Activated T-helper 1 cell treated with anti-CD3 and anti-CD28 coated beads, Interleukin-12 subunit alpha, Interleukin-12 subunit beta, Interleukin-2, Interleukin-4 antibody, amounts not matched to agents 30 ng/mL and 10 ng/mL and 1 ng/mL, durations not matched to agents 14 hours and 24 hours and 36 hours (primary cell): ENCODE data around the gene SOST. TPM values are rescaled to one million over a fixed set of nuclear protein-coding genes. Genes with fewer than 3 reads are reported as not detected.

Experiments used
- DNase-seq: peaks from one replicate; pipeline ENCODE4 v3.0.0; 2021; ENCODE audit warnings: low spot score
- H3K27ac Mint-ChIP-seq: one replicate; pipeline ENCODE4 v1.8.0; 2021; ENCODE audit warnings: mild to moderate bottlenecking, mixed read lengths
- H3K27me3 Mint-ChIP-seq: one replicate; pipeline ENCODE4 v1.8.0; 2022; ENCODE audit warnings: mild to moderate bottlenecking, moderate library complexity, mixed read lengths; ENCODE audit not compliant: insufficient read depth
- H3K36me3 Mint-ChIP-seq: one replicate; pipeline ENCODE4 v1.8.0; 2021; ENCODE audit warnings: low read depth, mixed read lengths
- H3K4me1 Mint-ChIP-seq: one replicate; pipeline ENCODE4 v1.8.0; 2021; ENCODE audit warnings: low read depth, mixed read lengths
- H3K4me3 Mint-ChIP-seq: one replicate; pipeline ENCODE4 v1.8.0; 2021; ENCODE audit warnings: mild to moderate bottlenecking, moderate library complexity, mixed read lengths
- H3K9me3 Mint-ChIP-seq: one replicate; pipeline ENCODE4 v1.8.0; 2021; ENCODE audit warnings: mixed read lengths
- intact Hi-C: fragments of 100-400 bp; cut with micrococcal nuclease; formaldehyde crosslinking; loops from one replicate; pipeline ENCODE4 v1.15.1; 2024
- total RNA-seq: library from RNA; stranded (reverse); gene quantifications from 2 replicates; pipeline ENCODE4 v1.2.3, GENCODE V29; 2022

SOST gene
- total RNA-seq, 1 donor from 2014 or later, result not detected

- Mint-ChIP-seq H3K9me3 (no peaks in the 10 kb centered on the region), H3K4me3 (no peak overlapping the region), H3K27me3 (peaks cover 32% of the 10 kb centered on the region), H3K36me3 (no peaks in the 10 kb centered on the region), H3K4me1 (peaks cover 9% of the 10 kb centered on the region), H3K27ac (no peak overlapping the region)
- intact Hi-C loops, result no loop called here
- DNase-seq, result no peak
Observed at GRCh38 chr17:43754947-43755346, 3.6 kb downstream of the SOST start.

GRCh38 chr17:43753493-43754129 is 5.0 kb downstream of the SOST start:
- Mint-ChIP-seq H3K27me3 (peaks cover 35% of the 10 kb centered on the region), H3K4me3 (no peak overlapping the region), H3K36me3 (no peaks in the 10 kb centered on the region), H3K4me1 (peaks cover 9% of the 10 kb centered on the region), H3K9me3 (no peaks in the 10 kb centered on the region), H3K27ac (no peak overlapping the region)
- no peak for DNase-seq
- intact Hi-C loops, result no loop called here

- Mint-ChIP-seq H3K4me3 (no peak overlapping the region), H3K9me3 (no peaks in the 10 kb centered on the region), H3K27ac (no peak overlapping the region), H3K36me3 (no peaks in the 10 kb centered on the region), H3K4me1 (peaks cover 9% of the 10 kb centered on the region), H3K27me3 (peaks cover 40% of the 10 kb centered on the region)
- DNase-seq, result no peak
- intact Hi-C loops, result no loop called here
Observed at GRCh38 chr17:43750153-43750552, 8.4 kb downstream of the SOST start.

GRCh38 chr17:43745541-43745940 is 13.1 kb downstream of the SOST start:
- Mint-ChIP-seq H3K36me3 (no peaks in the 10 kb centered on the region), H3K9me3 (no peaks in the 10 kb centered on the region), H3K4me1 (no peaks in the 10 kb centered on the region), H3K27me3 (peaks cover 43% of the 10 kb centered on the region), H3K27ac (no peak overlapping the region), H3K4me3 (no peak overlapping the region)
- no peak for DNase-seq
- intact Hi-C loops, result no loop called here

GRCh38 chr17:43741636-43742035 is 17.0 kb downstream of the SOST start:
- H3K4me3 Mint-ChIP-seq, result no peak overlapping the region
- intact Hi-C loops, result no loop called here

GRCh38 chr17:43740541-43740940 is 18.1 kb downstream of the SOST start:
- no peaks in the 10 kb centered on the region for H3K4me1 Mint-ChIP-seq
- H3K27me3 Mint-ChIP-seq, result peaks cover 24% of the 10 kb centered on the region
- no peak for DNase-seq
- H3K4me3 Mint-ChIP-seq, result no peak overlapping the region
- intact Hi-C loops, result no loop called here
- no peaks in the 10 kb centered on the region for H3K9me3 Mint-ChIP-seq
- H3K36me3 Mint-ChIP-seq, result no peaks in the 10 kb centered on the region
- no peak overlapping the region for H3K27ac Mint-ChIP-seq

More at GRCh38 chr17:43741636-43742035, 17.0 kb downstream of the SOST start:
- Mint-ChIP-seq H3K9me3 (no peaks in the 10 kb centered on the region), H3K27ac (no peak overlapping the region), H3K36me3 (no peaks in the 10 kb centered on the region), H3K4me1 (no peaks in the 10 kb centered on the region), H3K27me3 (peaks cover 31% of the 10 kb centered on the region)
- DNase-seq, result no peak

- Mint-ChIP-seq H3K9me3 (peaks cover 3% of the 10 kb centered on the region), H3K36me3 (no peaks in the 10 kb centered on the region), H3K4me3 (no peak overlapping the region), H3K27me3 (peaks cover 11% of the 10 kb centered on the region), H3K4me1 (no peaks in the 10 kb centered on the region), H3K27ac (no peak overlapping the region)
- intact Hi-C loops, result no loop called here
- no peak for DNase-seq
Observed at GRCh38 chr17:43737722-43738121, 20.9 kb downstream of the SOST start.

GRCh38 chr17:43736389-43736788 is 22.2 kb downstream of the SOST start:
- intact Hi-C loops, result no loop called here
- Mint-ChIP-seq H3K27me3 (peaks cover 11% of the 10 kb centered on the region), H3K4me1 (no peaks in the 10 kb centered on the region), H3K27ac (no peak overlapping the region), H3K9me3 (peaks cover 3% of the 10 kb centered on the region), H3K4me3 (no peak overlapping the region), H3K36me3 (no peaks in the 10 kb centered on the region)
- DNase-seq, result no peak

GRCh38 chr17:43734376-43734775 is 24.2 kb downstream of the SOST start:
- Mint-ChIP-seq H3K4me3 (no peak overlapping the region), H3K36me3 (no peaks in the 10 kb centered on the region), H3K4me1 (no peaks in the 10 kb centered on the region), H3K27me3 (peaks cover 11% of the 10 kb centered on the region), H3K27ac (no peak overlapping the region), H3K9me3 (peaks cover 3% of the 10 kb centered on the region)
- intact Hi-C loops, result no loop called here
- no peak for DNase-seq

- intact Hi-C loops, result no loop called here
- Mint-ChIP-seq H3K4me3 (no peak overlapping the region), H3K4me1 (no peaks in the 10 kb centered on the region), H3K27ac (no peak overlapping the region), H3K36me3 (no peaks in the 10 kb centered on the region), H3K27me3 (peaks cover 11% of the 10 kb centered on the region), H3K9me3 (peaks cover 3% of the 10 kb centered on the region)
- no peak for DNase-seq
Observed at GRCh38 chr17:43733956-43734355, 24.6 kb downstream of the SOST start.

GRCh38 chr17:43732958-43733357 is 25.6 kb downstream of the SOST start:
- intact Hi-C loops, result no loop called here

GRCh38 chr17:43728081-43728480 is 30.5 kb downstream of the SOST start:
- Mint-ChIP-seq H3K27me3 (peaks cover 3% of the 10 kb centered on the region), H3K4me3 (no peak overlapping the region), H3K4me1 (no peaks in the 10 kb centered on the region), H3K27ac (no peak overlapping the region), H3K36me3 (no peaks in the 10 kb centered on the region), H3K9me3 (peaks cover under 1% of the 10 kb centered on the region)
- intact Hi-C loops, result no loop called here
- no peak for DNase-seq

More at GRCh38 chr17:43732958-43733357, 25.6 kb downstream of the SOST start:
- Mint-ChIP-seq H3K27ac (no peak overlapping the region), H3K4me3 (no peak overlapping the region), H3K4me1 (no peaks in the 10 kb centered on the region), H3K27me3 (peaks cover 11% of the 10 kb centered on the region), H3K9me3 (peaks cover 3% of the 10 kb centered on the region), H3K36me3 (no peaks in the 10 kb centered on the region)
- DNase-seq, result no peak

GRCh38 chr17:43723697-43724359 is 34.8 kb downstream of the SOST start:
- peaks cover 13% of the 10 kb centered on the region for H3K4me1 Mint-ChIP-seq
- no peak overlapping the region for H3K27ac Mint-ChIP-seq

More at GRCh38 chr17:43723697-43724359, 34.8 kb downstream of the SOST start:
- Mint-ChIP-seq H3K9me3 (no peaks in the 10 kb centered on the region), H3K36me3 (no peaks in the 10 kb centered on the region), H3K27me3 (peaks cover 3% of the 10 kb centered on the region), H3K4me3 (no peak overlapping the region)
- intact Hi-C loops, result no loop called here
- no peak for DNase-seq
